ENCODE measurements around the gene ANKRD6.

ANKRD6 gene

DNA sequence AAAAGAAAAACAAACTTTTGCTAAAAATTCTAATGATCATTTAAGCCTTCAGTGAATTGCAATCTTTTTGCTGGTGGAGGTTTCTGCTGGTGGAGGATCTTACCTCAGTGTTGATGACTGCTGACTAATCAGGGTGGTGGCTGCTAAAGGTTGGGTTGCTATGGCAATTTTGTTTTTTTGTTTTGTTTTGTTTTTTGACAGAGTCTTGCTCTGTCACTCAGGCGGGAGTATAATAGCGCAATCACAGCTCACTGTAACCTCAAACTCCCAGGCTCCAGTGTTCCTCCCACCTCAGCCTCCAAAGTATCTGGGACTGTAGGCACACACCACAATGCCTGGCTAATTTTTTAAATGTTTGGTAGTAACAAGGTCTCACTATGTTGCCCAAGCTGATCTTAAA is 94.7 kb downstream of the ANKRD6 start:
- no peak overlapping the region for H3K4me3 ChIP-seq (ENCODE audit: low read depth, low read length)
- no peak for DNase-seq (ENCODE audit: low read depth, low spot score)
- CTCF ChIA-PET = no interaction called here
- POLR2A ChIA-PET = no interaction called here
- TF ChIP-seq, protein P1, sequence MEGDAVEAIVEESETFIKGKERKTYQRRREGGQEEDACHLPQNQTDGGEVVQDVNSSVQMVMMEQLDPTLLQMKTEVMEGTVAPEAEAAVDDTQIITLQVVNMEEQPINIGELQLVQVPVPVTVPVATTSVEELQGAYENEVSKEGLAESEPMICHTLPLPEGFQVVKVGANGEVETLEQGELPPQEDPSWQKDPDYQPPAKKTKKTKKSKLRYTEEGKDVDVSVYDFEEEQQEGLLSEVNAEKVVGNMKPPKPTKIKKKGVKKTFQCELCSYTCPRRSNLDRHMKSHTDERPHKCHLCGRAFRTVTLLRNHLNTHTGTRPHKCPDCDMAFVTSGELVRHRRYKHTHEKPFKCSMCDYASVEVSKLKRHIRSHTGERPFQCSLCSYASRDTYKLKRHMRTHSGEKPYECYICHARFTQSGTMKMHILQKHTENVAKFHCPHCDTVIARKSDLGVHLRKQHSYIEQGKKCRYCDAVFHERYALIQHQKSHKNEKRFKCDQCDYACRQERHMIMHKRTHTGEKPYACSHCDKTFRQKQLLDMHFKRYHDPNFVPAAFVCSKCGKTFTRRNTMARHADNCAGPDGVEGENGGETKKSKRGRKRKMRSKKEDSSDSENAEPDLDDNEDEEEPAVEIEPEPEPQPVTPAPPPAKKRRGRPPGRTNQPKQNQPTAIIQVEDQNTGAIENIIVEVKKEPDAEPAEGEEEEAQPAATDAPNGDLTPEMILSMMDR (IDR thresholded peaks at IDR 0.05; ENCODE audit: insufficient read depth, low read length, missing control alignments) = no peak

DNA sequence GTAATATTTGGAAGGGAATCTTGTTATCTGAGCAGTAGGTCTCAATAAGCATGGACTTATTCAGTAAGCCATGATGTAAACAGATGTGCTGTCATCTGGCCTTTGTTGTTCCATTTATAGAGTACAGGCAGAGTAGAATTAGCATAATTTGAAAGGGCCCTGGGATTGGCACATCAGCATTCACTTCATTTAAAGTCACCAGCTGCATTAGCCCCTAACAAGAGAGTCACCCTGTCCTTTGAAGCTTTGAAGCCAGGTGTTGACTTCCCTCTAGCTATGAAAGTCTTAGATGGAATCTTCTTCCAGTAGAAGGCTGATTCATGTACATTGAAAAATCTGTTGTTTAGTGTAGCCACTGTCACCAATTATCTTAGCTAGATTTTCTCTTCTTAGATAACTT is 95.9 kb downstream of the ANKRD6 start:
- TF ChIP-seq, protein P1 (IDR thresholded peaks at IDR 0.05; ENCODE audit: insufficient read depth, low read length, missing control alignments) = no peak
- no peak overlapping the region for H3K4me3 ChIP-seq (ENCODE audit: low read depth, low read length)
- ChIA-PET POLR2A (no interaction called here), CTCF (no interaction called here)
- no peak for DNase-seq (ENCODE audit: low read depth, low spot score)

DNA sequence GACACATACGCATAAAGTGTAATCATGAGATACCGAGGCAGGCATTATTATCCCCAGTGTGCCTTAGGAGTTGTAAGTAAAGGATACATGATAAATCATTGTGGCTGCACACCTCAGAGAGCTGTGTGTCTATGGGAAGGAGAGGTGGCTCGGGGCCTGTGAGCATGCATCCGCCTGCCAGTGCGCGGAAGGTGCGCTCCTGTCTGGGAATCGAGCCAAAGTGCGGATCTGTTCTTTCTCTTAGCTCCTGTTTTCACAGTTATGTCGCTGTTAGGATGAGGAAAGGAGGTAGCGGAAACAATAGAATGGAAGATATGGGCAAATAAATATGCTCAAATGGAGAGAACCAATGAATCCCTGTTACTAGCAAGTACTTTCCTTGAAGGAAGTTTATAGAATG is 98.0 kb downstream of the ANKRD6 start:
- POLR2A ChIA-PET = no interaction called here
- no peak for DNase-seq (ENCODE audit: low read depth, low spot score)
- H3K4me3 ChIP-seq (ENCODE audit: low read depth, low read length) = no peak overlapping the region
- TF ChIP-seq, protein P1 (IDR thresholded peaks at IDR 0.05; ENCODE audit: insufficient read depth, low read length, missing control alignments) = no peak
- CTCF ChIA-PET = no interaction called here

DNA sequence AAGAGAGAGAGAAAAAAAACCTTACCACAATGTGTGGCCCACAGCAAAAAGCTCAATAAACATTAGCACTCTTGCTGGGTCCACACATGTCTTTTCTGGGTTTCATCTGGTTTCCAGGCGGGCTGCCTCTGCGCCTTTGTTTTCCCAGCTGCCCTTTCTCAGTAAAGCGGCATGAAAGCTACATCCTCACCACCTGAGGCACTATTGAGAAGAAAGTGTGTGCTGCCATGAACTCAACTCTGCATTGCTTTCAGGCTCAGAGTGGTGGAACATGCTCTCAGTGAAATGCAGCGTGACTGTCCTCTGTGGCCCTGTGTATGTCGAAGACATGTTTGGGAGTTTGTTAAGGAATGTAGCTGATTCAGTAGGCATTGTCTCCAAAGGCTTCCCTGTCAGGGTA is 103.3 kb downstream of the ANKRD6 start:
- H3K4me3 ChIP-seq (ENCODE audit: low read depth, low read length) = no peak overlapping the region
- TF ChIP-seq, protein P1 (IDR thresholded peaks at IDR 0.05; ENCODE audit: insufficient read depth, low read length, missing control alignments) = no peak
- ChIA-PET CTCF (no interaction called here), POLR2A (no interaction called here)
- DNase-seq (ENCODE audit: low read depth, low spot score) = no peak

DNA sequence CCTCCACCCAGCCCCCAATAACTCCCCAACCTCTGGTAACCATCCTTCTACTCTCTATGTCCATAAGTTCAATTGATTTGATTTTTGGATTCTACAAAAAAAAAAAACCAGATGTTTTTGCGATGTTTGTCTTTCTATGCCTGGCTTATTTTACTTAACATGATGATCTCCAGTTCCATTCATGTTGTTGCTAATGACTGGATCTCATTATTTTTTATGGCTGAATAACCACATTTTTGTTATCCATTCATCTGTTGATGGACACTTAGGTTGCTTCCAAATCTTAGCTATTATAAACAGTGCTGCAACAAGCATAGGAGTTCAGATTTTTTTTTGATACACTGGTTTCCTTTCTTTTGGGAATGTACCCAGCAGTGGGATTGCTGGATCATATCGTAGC is 106.8 kb downstream of the ANKRD6 start:
- ChIA-PET POLR2A (no interaction called here), CTCF (no interaction called here)
- no peak overlapping the region for H3K4me3 ChIP-seq (ENCODE audit: low read depth, low read length)
- DNase-seq (ENCODE audit: low read depth, low spot score) = no peak
- TF ChIP-seq, protein P1 (IDR thresholded peaks at IDR 0.05; ENCODE audit: insufficient read depth, low read length, missing control alignments) = no peak

DNA sequence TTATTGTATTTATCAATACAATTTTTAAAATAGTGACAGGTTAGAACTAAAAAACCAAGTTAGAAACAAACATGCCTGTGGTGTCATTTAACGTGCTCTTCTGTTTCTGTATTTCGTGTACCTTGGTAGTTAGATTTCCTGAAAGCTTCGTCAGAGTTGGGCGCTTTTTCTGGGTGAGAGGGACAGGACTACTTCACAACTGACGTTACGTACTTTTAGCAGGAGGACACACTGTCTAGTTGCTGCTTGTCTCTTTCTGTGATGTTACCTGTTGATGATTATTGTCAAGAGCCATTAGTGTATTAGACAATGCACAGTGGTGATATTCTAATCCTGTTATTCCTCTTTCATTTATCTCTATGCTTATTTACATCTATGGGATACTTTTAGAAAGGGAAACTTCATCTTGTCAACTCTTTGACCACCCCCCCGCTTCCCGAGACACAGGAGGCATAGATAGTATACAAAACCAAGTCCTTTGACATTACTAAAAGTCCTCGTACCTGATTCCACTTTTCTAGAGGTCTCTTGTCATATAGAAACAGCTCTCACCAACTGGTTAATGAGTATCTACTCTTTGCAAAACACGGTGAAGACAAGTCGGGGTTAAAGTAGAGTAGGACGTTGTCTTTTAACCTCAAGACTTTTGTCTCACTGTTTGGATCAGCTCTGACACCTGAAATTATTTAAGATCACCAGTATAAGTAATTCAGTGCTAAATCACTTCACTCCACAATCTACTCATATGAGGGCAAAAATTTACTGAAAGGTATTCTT is 109.3 kb downstream of the ANKRD6 start:
- H3K4me3 ChIP-seq (ENCODE audit: low read depth, low read length) = no peak overlapping the region
- CTCF ChIA-PET = no interaction called here
- no peak for DNase-seq (ENCODE audit: low read depth, low spot score)
- TF ChIP-seq, protein P1 (IDR thresholded peaks at IDR 0.05; ENCODE audit: insufficient read depth, low read length, missing control alignments) = no peak
- POLR2A ChIA-PET = no interaction called here

All from AG04449 (cell line).